ENCODE measurements around the gene PNPLA2.

DNA sequence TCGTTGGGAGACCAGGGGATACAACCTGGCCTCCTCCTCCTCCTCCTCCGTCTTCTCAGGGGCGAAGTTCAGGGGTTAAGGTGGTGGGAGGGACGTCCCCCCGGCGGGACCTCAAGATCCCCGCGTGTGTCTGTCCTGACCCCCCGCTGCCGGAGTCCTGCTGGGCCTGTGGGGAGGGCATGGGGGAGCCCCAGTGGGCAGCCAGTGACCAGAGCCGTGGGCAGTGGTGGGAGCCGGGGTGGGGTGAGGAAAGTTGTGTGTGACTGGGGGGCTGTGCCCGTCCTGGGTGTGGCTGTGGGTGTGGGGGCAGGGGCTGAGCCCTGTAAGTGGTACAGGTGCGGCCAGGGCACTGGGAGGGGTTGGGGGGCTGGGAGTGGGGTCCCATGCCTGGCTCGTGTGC, 34.0 kb downstream of the PNPLA2 start:
- TF ChIP-seq FOXP2 (optimal IDR thresholded peaks at IDR 0.05; ENCODE audit: control extremely low read depth, extremely low read length, insufficient read depth) (no peak), POLR2AphosphoS5 (IDR thresholded peaks at IDR 0.05; ENCODE audit: borderline replicate concordance, low read depth, low read length) (no peak)
